H4 (cell line): ENCODE results near the gene CAMTA1. TPM values are rescaled to one million over a fixed set of nuclear protein-coding genes. Genes with fewer than 3 reads are reported as not detected.
"Not testable (repeated sequence)": the region's sequence is repeated elsewhere in the genome, so short reads cannot be mapped to it uniquely, and the experiment has no call there.

Experiments used
- DNase-seq: peaks from one replicate; pipeline ENCODE4 v3.0.0-alpha.2; 2015; ENCODE audit warnings: low spot score
- total RNA-seq: library from RNA; depleted of rRNA; stranded (reverse); fragments of >200 nt; shearing (Covaris generic); gene quantifications from 2 replicates; pipeline ENCODE4 v1.2.3, GENCODE V29; 2014

Gene CAMTA1
- total RNA-seq, 1 experiment from 2014 or later, result 98.2 TPM

- DNase-seq, result no peak
These were observed 621.6 kb downstream of the CAMTA1 start for GRCh38 chr1:7406641-7407543.

GRCh38 chr1:7407544-7407895, 622.3 kb downstream of the CAMTA1 start:
- no peak for DNase-seq

GRCh38 chr1:7407980-7408770, 622.9 kb downstream of the CAMTA1 start:
- no peak for DNase-seq

GRCh38 chr1:7408771-7409150, 623.5 kb downstream of the CAMTA1 start:
- no peak for DNase-seq

- DNase-seq, result no peak
These were observed 624.0 kb downstream of the CAMTA1 start for GRCh38 chr1:7409278-7409677.

GRCh38 chr1:7410156-7410555, 624.9 kb downstream of the CAMTA1 start:
- no peak for DNase-seq

- DNase-seq, result not testable (repeated sequence)
These were observed 632.4 kb downstream of the CAMTA1 start for GRCh38 chr1:7417618-7418017.

DNA sequence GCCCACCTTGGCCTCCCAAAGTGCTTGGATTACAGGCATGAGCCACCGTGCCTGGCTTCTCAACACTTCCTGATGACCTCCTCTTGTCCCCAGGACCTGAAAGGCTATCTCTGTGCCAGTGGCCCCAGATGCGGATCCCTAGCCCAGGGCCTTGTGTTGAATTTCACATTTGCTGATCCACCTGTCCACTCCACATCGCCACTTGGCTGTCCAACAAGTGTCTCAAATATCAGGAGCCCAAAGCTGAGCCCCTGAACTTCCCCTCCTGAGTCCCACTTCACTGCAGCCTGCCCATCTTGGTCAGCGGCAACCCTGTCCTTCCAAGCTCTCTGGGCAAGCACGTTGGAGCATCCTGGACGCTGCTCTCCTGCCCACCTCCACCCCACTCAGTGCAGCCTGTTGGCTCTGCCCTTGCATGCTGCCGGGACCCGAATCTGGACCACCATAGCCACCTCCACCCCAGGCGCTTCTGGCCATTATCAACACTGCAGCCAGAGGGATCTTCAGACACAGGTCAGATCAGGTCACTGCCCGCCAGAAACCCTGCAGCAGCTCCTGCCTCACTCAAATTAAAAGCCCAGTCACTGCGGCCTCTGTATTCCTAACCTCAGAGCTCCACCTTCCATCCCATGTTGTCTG, 633.3 kb downstream of the CAMTA1 start:
- no peak for DNase-seq

GRCh38 chr1:7420098-7420445, 634.8 kb downstream of the CAMTA1 start:
- no peak for DNase-seq

- no peak for DNase-seq
These were observed 635.3 kb downstream of the CAMTA1 start for GRCh38 chr1:7420470-7421100.

- DNase-seq, result no peak
These were observed 636.3 kb downstream of the CAMTA1 start for GRCh38 chr1:7421471-7422075.

- no peak for DNase-seq
These were observed 636.8 kb downstream of the CAMTA1 start for GRCh38 chr1:7422081-7422480.

DNA sequence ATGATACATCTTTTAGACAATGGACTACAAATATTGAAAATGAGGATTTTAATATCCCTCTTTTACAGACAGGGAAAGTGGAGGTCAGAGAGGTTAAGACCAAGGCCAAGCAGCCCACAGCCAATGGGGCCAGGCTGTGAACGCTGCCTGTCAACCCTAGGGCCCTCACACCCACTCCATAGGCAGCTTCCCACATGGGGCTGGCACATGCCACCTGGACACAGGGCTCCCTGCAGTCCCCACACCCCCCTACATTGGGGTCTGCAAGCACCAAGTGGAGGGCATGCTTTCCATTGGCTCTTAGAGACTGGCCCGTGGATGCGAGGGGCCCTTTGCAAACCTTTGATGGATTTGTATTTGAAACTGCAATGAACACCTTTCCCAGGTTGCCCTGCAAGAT, 637.3 kb downstream of the CAMTA1 start:
- DNase-seq, result no peak

DNA sequence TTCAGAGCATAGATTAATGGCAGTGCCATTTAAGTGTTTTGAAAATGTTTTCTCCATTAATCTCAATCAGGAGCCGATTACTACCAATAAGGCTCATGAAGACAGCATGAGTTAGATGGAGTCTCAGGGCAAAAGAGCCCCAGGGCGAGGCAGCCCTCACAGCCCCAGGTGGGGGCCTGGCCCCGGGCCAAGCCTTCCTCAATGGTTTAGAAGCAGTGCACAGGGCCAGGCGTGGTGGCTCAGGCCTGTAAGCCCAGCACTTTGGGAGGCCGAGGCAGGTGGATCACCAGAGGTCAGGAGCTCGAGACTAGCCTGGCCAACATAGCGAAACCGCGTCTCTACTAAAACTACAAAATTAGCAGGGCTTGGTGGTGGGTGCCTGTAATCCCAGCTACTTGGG, 637.7 kb downstream of the CAMTA1 start:
- no peak for DNase-seq

GRCh38 chr1:7424352-7424890, 639.2 kb downstream of the CAMTA1 start:
- no peak for DNase-seq

DNA sequence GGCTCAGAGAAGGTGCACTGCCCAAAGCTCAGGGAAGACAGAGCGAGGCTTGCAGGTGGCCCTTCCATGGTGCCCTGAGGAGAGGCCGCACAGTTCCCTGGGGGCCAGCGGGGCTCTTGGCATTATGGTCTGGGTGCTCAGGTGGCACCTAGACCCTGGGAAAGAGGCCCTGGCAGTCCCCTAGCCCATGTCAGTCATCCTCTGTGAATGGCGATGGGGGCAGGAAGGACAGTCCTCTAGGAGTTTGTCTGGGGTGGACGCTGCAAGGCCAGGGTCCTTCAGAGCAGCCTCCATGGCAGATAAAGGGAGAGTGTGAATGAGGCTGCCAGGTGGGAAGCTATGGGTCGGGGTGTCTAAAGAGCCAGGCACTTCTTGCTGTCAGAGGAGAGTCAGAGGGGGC, 640.0 kb downstream of the CAMTA1 start:
- DNase-seq, result no peak

DNA sequence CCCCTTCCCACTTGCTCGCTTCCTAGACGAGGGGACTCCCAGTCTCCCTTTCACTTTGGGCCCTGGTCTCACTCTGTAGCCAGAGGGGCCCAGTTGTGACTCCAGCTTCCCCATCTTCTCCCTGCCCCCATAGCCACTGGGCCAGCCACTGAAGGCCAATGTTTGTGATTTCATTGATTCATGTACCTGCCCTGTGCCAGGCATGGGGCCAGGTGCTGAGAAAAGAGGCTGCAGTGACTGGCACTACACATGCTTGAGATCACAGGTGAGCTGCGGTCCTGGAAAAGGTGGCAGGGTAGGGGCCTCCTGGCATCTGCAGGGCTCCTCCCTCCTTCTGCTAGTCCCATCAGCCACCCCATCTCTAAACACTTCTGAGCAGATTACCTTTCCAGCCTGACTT, 640.5 kb downstream of the CAMTA1 start:
- DNase-seq, result no peak

GRCh38 chr1:7426780-7427604, 641.7 kb downstream of the CAMTA1 start:
- no peak for DNase-seq

DNA sequence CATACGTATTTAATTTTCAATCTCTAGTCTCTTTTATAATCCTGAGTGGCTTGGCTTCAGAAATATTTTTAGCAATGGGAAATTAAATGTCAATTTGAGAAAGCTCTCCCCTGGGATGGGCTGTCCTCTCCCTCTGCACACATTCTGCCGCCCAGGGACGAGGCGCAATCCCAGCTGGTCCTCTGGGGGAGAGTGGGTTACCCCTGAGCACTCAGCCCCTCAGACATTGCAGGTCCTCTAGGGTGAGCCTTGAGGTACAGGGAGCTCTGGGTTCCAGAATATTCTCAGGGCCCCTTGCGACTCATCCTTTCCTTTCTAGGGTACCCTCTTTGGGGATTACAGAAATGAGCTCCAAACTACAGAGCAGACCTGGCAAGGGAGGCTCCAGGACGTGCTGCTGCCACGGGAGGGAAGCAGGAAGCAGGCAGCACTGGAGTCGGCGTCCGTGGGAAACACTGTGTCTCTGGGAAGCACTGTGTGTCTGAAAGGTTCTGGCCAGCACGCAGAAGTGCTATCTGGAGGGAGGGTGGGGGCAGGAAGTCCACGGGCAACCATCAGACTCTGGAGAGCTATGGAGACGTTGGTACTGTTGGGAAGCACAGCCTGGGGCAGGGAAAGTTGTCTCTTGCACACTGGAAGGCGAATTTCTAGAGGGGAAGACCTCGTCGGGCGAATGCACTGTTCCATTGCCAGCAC, 642.5 kb downstream of the CAMTA1 start:
- no peak for DNase-seq

DNA sequence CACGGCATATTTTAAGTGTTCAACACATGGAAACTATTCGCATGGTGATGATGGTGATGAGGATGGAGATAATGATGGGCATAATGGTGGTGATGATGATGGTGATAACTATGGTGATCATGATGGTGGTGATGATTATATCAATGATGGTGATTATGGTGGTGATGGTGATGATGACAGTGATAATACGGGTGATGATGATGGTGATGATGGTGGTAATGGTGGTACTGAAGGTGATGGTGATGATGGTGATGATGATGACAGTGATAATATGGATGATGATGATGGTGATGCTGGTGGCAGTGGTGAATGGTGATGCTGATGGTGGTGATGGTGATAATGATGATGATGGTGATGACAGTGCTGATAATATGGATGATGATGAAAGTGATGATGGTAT, 644.0 kb downstream of the CAMTA1 start:
- DNase-seq, result no peak
